Small intestine (tissue), 7 donors: ENCODE data around the gene SLC30A3. TPM values are rescaled to one million over a fixed set of nuclear protein-coding genes. Genes with fewer than 3 reads are reported as not detected.
"Not testable (repeated sequence)": the region's sequence is repeated elsewhere in the genome, so short reads cannot be mapped to it uniquely, and the experiment has no call there.

Experiments
- DNase-seq, 2 donors: peaks; one replicate each; pipeline versions ENCODE4 v3.0.0 to v3.0.0-alpha.2; 2013
- FAIRE-seq: peaks from 2 replicates; lab custom pipeline; 2012; peaks lifted over from hg19 to GRCh38; lab: Jason Lieb, UNC
- H3K27ac ChIP-seq, 3 donors: one replicate each; pipeline ENCODE4 v1.5.1; 2013; ENCODE audit warnings: low read length in 2 of 3, mild to moderate bottlenecking in 2 of 3, control low read depth in 1 of 3, inconsistent platforms in 1 of 3, low read depth in 1 of 3, moderate library complexity in 1 of 3
- H3K27me3 ChIP-seq, 3 donors: one replicate each; pipeline ENCODE4 v1.6.1; 2013; ENCODE audit warnings: low read length in 3 of 3, inconsistent platforms in 1 of 3; ENCODE audit not compliant: control insufficient read depth in 3 of 3, insufficient read depth in 3 of 3
- H3K36me3 ChIP-seq, 3 donors: one replicate each; pipeline ENCODE4 v1.6.1; 2013; ENCODE audit warnings: low read length in 3 of 3, inconsistent platforms in 1 of 3, low read depth in 1 of 3, mild to moderate bottlenecking in 1 of 3, moderate library complexity in 1 of 3; ENCODE audit not compliant: control insufficient read depth in 3 of 3, insufficient read depth in 2 of 3
- H3K4me1 ChIP-seq, 3 donors: one replicate each; pipeline ENCODE4 v1.6.1; 2013; ENCODE audit warnings: low read length in 2 of 3, inconsistent platforms in 1 of 3, low read depth in 1 of 3, mild to moderate bottlenecking in 1 of 3, moderate library complexity in 1 of 3; ENCODE audit not compliant: control insufficient read depth in 3 of 3, insufficient read depth in 2 of 3
- H3K4me3 ChIP-seq, 3 donors: one replicate each; pipeline ENCODE4 v1.5.1; 2013; ENCODE audit warnings: low read length in 3 of 3, control low read depth in 1 of 3, inconsistent platforms in 1 of 3, low read depth in 1 of 3, mild to moderate bottlenecking in 1 of 3, moderate library complexity in 1 of 3
- H3K9me3 ChIP-seq, 2 donors: one replicate each; pipeline ENCODE4 v1.6.1; 2013; ENCODE audit warnings: low read depth in 1 of 2, low read length in 1 of 2; ENCODE audit not compliant: control insufficient read depth in 2 of 2, insufficient read depth in 1 of 2
- WGBS, 3 donors: extraction: QIAGEN DNeasy Blood & Tissue Kit; methylation state at CpG; one replicate each; pipeline ENCODE4 v1.1.7; 2013; 5-methylcytosine and 5-hydroxymethylcytosine counted together
- polyA plus RNA-seq, 4 donors: library from polyadenylated mRNA; stranded (reverse) in 3 of 4; unstranded in 1 of 4; fragments of 200-250 nt in 3 of 4; fragments of 120-200 nt in 1 of 4; gene quantifications; one replicate each; pipeline versions ENCODE4 v1.2.1 to v1.2.3, GENCODE V29; 2013
- donor health status: healthy with polysubstance abuse.
- donor health status: control.
- donor health status: control.
- donor health status: Bipolar disorder and iron deficiency.
- donor health status: healthy.

Gene SLC30A3
- polyA plus RNA-seq, 4 donors = 0.04 to 0.06 TPM; not detected in 2

DNA sequence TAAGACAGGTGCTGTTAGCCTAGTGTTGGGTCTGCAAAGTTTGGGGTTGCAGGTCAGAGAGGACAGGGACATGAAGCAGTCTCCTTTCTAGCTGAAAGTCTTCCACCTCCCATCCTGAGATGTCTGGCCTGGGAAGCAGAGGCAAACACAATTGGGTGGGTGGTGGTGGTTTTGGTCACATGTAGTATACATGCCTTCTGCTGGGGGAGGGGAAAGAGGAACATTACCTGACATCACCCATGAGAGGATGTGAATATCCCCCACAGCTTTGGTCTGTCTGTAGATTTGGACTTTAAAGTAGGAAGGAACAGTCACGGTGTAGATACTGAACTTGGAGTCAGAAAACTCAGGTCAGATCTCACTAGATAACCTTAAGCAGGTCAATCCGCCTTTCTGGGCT, 7.8 kb upstream of the SLC30A3 start:
- Histone ChIP-seq H3K4me3 (no peak overlapping the region), H3K36me3 (no peaks in the 10 kb centered on the region), H3K27ac (no peak overlapping the region), H3K9me3 (no peaks in the 10 kb centered on the region), H3K27me3 (peaks cover 0 to 63% (median 2%) of the 10 kb centered on the region in 3 donors), H3K4me1 (no peaks in the 10 kb centered on the region)
- no peak for DNase-seq
- WGBS, 3 donors = 46 to 60% (median 54%) methylated on average over 2 of the region's 2 CpGs
- no peak for FAIRE-seq

- FAIRE-seq (no peak), DNase-seq (no peak)
- 81 to 84% (median 83%) methylated on average over 3 of the region's 3 CpGs for WGBS, 3 donors
- H3K4me1 ChIP-seq = no peaks in the 10 kb centered on the region
- no peak overlapping the region for H3K27ac ChIP-seq
- H3K27me3 ChIP-seq = peaks cover 0 to 65% (median 4%) of the 10 kb centered on the region in 3 donors
- no peaks in the 10 kb centered on the region for H3K36me3 ChIP-seq
- H3K9me3 ChIP-seq = no peaks in the 10 kb centered on the region
- no peak overlapping the region for H3K4me3 ChIP-seq
Measured at GRCh38 chr2:27270131-27270530, 7.3 kb upstream of the SLC30A3 start.

DNA sequence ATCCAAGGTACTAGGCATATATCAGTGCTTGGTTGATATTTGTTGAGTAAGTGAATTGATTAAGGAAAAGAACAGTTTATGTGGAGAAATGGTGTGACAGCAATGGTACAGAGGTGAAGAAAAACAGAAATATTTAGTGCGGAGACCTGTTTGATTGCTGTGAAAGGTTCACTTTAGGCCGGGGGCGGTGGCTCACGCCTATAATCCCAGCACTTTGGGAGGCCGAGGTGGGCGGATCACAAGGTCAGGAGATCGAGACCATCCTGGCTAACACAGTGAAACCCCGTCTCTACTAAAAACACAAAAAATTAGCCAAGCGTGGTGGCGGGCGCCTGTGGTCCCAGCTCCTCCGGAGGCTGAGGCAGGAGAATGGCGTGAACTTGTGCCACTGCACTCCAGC, 5.4 kb upstream of the SLC30A3 start:
- H3K36me3 ChIP-seq, FAIRE-seq, H3K9me3 ChIP-seq, DNase-seq, H3K4me3 ChIP-seq, H3K4me1 ChIP-seq, H3K27ac ChIP-seq: not testable (repeated sequence)
- 88 to 91% (median 90%) methylated on average over 12 to 13 of the region's 13 CpGs for WGBS, 3 donors
- peaks cover 5 to 76% (median 14%) of the 10 kb centered on the region in 3 donors for H3K27me3 ChIP-seq

DNA sequence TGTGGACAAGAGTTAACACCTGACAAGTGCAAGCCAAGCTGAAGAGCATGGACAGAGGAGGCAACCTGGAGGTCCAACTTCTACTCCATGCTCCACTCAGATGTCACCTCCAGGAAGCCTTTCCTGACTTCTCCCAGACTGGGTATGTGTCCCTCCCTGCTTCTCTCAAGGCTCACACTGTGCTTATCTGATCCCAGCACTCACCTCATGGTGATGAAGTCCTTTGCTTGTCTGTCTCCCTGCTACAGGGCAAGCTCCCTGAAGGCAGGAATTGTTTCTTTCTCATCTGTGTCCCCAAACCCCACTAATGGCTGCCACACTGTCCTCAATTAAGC, 2.7 kb upstream of the SLC30A3 start:
- H3K4me1 ChIP-seq = peaks cover 2 to 12% (median 5%) of the 10 kb centered on the region in 3 donors
- FAIRE-seq (no peak), DNase-seq (no peak)
- H3K27ac ChIP-seq = no peak overlapping the region
- no peak overlapping the region for H3K4me3 ChIP-seq
- H3K36me3 ChIP-seq = no peaks in the 10 kb centered on the region
- H3K9me3 ChIP-seq = no peaks in the 10 kb centered on the region
- peaks cover 14 to 77% (median 25%) of the 10 kb centered on the region in 3 donors for H3K27me3 ChIP-seq

DNA sequence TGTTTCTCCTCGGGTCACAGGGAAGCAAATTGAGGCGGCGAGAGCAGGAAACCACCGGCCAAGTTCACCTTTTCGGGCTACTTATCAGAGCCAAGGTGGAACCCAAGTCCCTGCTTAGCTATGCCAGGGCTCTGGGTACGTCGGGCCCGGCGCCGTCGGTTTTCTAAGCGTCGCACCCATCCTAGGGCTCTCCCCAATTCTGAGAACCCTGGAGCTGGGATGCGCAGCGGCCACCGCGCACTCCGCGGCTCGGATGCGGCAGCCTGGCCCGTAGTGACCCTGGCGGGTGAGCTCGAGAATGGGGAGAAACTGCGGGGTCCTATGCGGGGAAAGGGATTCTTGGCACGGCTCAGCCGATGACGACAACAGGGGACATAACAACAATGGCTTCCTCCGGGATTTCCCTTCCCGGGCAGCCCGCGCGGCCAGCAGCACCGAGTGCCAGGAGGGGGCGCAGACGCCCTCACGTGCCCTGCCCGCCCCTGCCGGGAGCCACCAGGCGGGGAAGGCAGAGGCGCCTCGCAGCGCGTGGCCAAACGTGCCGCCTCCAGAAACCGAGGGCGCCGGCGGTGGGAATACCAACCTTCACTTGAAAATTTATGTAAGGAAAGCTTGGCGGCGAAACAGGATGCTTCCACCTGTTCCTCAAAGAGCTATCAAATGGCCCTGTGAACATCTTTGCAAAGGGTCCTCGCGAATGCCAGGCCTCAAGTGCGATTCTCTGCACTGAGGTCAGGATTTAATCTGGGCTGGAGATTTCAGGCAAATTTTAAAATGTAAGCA, 2.1 kb upstream of the SLC30A3 start:
- H3K9me3 ChIP-seq = no peaks in the 10 kb centered on the region
- DNase-seq (peak; percentile 43 to 78), FAIRE-seq (no peak)
- 4 to 5% (median 4%) methylated on average over 53 to 56 of the region's 56 CpGs for WGBS, 3 donors
- H3K4me3 ChIP-seq = peak overlapping the region in 2 of 3 donors; percentile 9 to 32
- H3K36me3 ChIP-seq = no peaks in the 10 kb centered on the region
- H3K4me1 ChIP-seq = peaks cover 2 to 12% (median 5%) of the 10 kb centered on the region in 3 donors
- H3K27ac ChIP-seq = no peak overlapping the region
- H3K27me3 ChIP-seq = peaks cover 14 to 78% (median 30%) of the 10 kb centered on the region in 3 donors

GRCh38 chr2:27264253-27264752, 1.5 kb upstream of the SLC30A3 start:
- Histone ChIP-seq H3K27ac (no peak overlapping the region), H3K27me3 (peaks cover 14 to 84% (median 32%) of the 10 kb centered on the region in 3 donors), H3K9me3 (no peaks in the 10 kb centered on the region), H3K4me1 (peaks cover 2 to 12% (median 5%) of the 10 kb centered on the region in 3 donors), H3K36me3 (no peaks in the 10 kb centered on the region), H3K4me3 (peak overlapping the region in 2 of 3 donors; percentile 9 to 32)
- 1% methylated on average over 33 to 38 of the region's 38 CpGs for WGBS, 3 donors
- FAIRE-seq = no peak
- peak in 1 of 2 donors; percentile 22 for DNase-seq

DNA sequence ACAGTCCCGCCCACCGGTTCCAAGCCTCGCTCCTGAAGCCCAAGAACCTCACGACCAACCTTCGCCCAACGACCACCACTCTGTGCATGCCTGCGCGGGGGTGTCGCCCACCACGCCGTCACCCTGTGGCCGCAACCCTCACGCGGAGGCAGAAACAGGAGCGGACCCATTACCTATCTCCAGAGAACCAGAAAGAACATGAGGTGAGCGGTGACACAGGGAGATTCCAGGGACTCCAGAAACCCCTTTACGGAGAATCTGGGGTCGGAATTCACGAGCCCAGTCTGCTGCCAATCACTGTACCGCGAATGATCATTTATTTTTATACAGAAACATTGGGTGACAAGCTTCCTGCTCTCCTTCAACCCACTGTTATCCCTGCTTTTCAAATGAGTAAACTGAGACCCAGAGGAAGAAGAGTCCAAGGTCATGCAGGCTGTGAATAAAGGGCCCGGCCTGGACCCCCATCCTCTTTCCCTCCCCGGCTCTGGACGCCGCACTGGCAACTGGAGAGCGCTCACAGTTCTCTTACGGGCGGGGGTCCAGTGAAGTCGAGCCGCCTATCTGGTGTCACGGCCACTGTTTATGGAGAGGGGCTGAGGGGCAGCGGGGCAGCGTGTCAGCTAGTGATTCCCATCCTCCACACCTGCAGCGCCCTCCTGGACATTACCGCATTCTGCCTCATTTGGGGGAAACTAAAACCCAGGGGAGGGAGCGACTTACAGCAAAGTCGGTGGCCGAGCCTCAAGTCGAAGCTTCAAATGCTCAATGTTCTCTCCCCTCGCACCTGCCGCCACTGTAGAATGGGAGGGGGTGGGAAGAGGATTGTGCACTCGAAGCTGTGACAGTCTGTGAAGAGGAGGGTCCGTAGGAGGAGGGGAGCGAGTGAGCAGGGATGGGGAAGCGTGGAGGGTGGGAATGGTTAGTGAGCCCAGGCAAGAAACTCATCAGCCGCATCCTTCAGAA, 723 bp upstream of the SLC30A3 start:
- no peaks in the 10 kb centered on the region for H3K9me3 ChIP-seq
- H3K4me3 ChIP-seq = peak overlapping the region in 2 of 3 donors; percentile 11 to 54
- H3K27ac ChIP-seq = no peak overlapping the region
- H3K36me3 ChIP-seq = no peaks in the 10 kb centered on the region
- no peak for FAIRE-seq
- peaks cover 2 to 12% (median 5%) of the 10 kb centered on the region in 3 donors for H3K4me1 ChIP-seq
- WGBS, 3 donors = 2 to 5% (median 2%) methylated on average over 46 of the region's 46 CpGs
- DNase-seq = peak in 1 of 2 donors; percentile 15
- peaks cover 18 to 86% (median 32%) of the 10 kb centered on the region in 3 donors for H3K27me3 ChIP-seq

DNA sequence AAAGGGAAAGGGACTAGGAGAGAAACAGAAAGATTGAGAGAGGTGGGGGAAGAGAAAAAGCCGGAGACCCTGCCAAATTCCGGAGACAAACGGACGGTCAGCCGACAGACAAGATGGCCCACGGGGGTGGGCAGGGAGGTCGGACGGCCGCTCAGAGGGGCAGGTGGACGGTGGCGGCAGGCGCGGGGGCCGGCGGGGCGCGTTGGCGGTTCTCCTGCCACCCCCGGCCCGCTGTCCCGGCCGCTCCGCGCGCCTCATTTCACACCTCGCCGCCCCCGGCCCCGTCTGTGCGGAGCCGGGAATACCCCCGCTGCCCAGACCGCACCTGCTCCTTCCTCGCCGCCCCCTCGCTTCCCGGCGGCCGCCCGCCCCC, 935 bp downstream of the SLC30A3 start:
- no peaks in the 10 kb centered on the region for H3K9me3 ChIP-seq
- 1 to 8% (median 3%) methylated on average over 5 to 40 of the region's 40 CpGs for WGBS, 3 donors
- H3K27me3 ChIP-seq = peaks cover 19 to 92% (median 32%) of the 10 kb centered on the region in 3 donors
- DNase-seq = no peak
- no peak overlapping the region for H3K27ac ChIP-seq
- no peaks in the 10 kb centered on the region for H3K36me3 ChIP-seq
- H3K4me1 ChIP-seq = peaks cover 2 to 12% (median 5%) of the 10 kb centered on the region in 3 donors
- FAIRE-seq = no peak
- H3K4me3 ChIP-seq = peak overlapping the region in 1 of 3 donors; percentile 54
